Neural progenitor cell (in vitro differentiated cells): Measurements from ENCODE around the gene GLIPR1L1.

Experiments used
- CTCF ChIP-seq: fragments of 200-600 bp; sonication (generic); IDR thresholded peaks from 2 replicates; pipeline ENCODE4 v1.5.1; 2017; ENCODE audit warnings: antibody characterized with exemption, mild to moderate bottlenecking
- EZH2 ChIP-seq: fragments of 200-600 bp; sonication (generic); IDR thresholded peaks from 2 replicates; pipeline ENCODE4 v1.6.1; 2017; ENCODE audit warnings: antibody characterized with exemption, mild to moderate bottlenecking, moderate library complexity

GRCh38 chr12:75334384-75335030 is at the start of gene GLIPR1L1:
- TF ChIP-seq CTCF = peak; percentile 86
- no peak for TF ChIP-seq EZH2
